GM21515 (cell line): Measurements from ENCODE around the gene CAPNS2.

Experiments used
- ATAC-seq: cut with Tn5 transposase; IDR thresholded peaks from one replicate; pipeline ENCODE4 v1.9.1; 2021; ENCODE audit not compliant: unreplicated experiment

CAPNS2 gene

DNA sequence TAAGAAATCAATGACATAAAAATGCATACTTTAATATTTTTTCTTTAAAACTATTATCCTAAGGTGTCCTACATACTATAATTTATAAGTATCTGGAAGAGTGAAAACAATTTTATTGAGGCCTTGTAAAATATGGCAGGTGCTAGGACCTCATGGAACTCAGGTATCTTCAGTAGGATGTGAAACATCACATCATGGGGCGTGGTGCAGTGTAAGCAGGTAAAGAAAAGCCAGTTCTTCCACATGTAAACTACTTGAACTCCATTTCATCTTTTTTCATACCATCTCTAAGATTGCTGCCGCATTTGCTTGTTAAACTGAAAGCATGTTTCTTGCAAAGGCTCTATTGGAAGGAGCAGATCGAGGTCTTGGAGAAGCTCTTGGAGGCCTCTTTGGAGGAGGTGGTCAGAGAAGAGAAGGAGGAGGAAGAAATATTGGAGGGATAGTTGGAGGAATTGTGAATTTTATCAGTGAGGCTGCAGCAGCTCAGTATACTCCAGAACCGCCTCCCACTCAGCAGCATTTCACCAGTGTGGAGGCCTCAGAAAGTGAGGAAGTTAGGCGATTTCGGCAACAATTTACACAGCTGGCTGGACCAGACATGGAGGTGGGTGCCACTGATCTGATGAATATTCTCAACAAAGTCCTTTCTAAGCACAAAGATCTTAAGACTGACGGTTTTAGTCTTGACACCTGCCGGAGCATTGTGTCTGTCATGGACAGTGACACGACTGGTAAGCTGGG, at the start of gene CAPNS2:
CAPNS2 (plus strand) TSS at position 253 of the 744 bp plus-strand sequence; CDS start at position 326, 73 bp downstream.
- no peak for ATAC-seq

GRCh38 chr16:55521792-55522191, 44.7 kb upstream of the CAPNS2 start:
- ATAC-seq, result no peak

- ATAC-seq, result no peak
Measured at GRCh38 chr16:55526441-55526840, 40.0 kb upstream of the CAPNS2 start.

GRCh38 chr16:55527885-55528284, 38.6 kb upstream of the CAPNS2 start:
- no peak for ATAC-seq

GRCh38 chr16:55529018-55529417, 37.5 kb upstream of the CAPNS2 start:
- no peak for ATAC-seq

DNA sequence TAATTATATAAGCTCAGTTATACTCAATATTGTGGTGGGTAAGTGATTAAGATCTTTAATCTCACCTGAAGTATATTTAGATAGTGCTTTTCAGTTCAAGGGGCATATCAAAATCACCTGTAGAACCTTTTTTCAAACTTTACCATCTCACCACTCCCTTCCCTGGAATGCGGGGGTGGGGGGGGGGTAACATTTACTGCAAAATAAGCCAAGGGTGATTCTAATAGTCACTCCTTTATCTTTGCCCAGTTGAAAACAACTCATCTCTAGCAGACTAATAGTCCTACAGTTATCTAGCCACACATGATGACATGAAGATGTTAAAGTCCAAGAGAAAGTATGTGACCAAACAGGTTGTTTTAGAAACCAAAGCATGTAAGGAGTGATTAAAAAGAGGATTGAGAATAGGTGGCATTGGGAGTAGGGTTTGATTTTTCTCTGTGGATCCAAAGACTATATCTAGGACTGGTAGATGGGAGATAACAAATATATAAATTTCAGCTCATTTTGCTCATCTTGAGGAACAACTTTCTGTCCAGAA, 36.1 kb upstream of the CAPNS2 start:
- ATAC-seq, result no peak

GRCh38 chr16:55532227-55532626, 34.3 kb upstream of the CAPNS2 start:
- ATAC-seq, result no peak

- ATAC-seq, result no peak
Measured at GRCh38 chr16:55534756-55535155, 31.7 kb upstream of the CAPNS2 start.

GRCh38 chr16:55539049-55539448, 27.4 kb upstream of the CAPNS2 start:
- ATAC-seq, result no peak

- ATAC-seq, result no peak
Measured at GRCh38 chr16:55539488-55539887, 27.0 kb upstream of the CAPNS2 start.

DNA sequence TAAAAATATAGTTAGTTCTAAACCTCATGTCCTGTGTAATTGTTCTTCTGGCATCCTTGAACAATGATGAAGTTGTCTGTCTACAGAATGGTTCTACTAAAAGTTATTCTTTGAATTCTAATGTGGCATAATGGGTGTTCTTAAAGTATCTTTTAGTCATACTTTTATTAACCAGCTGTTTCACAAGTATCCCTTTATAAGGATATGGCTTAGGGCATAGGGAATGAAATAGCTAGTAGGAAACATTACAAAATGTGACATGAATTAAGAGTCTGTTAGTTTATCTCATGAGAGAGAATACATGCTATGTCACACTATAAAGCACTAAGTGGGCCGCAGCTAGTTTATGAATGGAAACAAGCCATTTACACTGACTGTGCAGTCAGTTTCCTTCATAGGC, 26.3 kb upstream of the CAPNS2 start:
- no peak for ATAC-seq

GRCh38 chr16:55542459-55543082, 23.9 kb upstream of the CAPNS2 start:
- ATAC-seq, result no peak

- no peak for ATAC-seq
Measured at GRCh38 chr16:55543472-55543871, 23.0 kb upstream of the CAPNS2 start.

- no peak for ATAC-seq
Measured at GRCh38 chr16:55552621-55553020, 13.9 kb upstream of the CAPNS2 start.

DNA sequence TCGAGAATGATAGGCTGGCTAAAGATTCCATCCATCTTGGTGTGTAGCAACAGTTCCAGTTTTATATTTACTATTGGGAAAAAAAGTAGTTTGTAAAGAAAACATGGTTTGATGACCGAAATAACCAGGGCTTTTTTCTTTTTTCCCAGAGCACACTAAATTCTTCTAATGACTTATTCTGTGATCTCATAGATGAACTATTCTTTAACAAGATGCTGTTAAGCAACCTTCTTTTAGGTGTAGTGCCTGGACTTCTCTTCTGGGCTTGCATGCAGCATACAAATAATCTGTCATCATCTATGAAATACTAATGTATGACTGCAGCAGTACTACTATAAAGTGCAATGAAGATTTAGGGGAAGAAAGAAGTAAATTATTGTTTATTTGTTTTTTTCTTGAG, 11.0 kb upstream of the CAPNS2 start:
- no peak for ATAC-seq

- no peak for ATAC-seq
Measured at GRCh38 chr16:55557186-55557585, 9.3 kb upstream of the CAPNS2 start.

GRCh38 chr16:55559233-55559632, 7.3 kb upstream of the CAPNS2 start:
- ATAC-seq, result no peak

GRCh38 chr16:55559933-55560516, 6.5 kb upstream of the CAPNS2 start:
- no peak for ATAC-seq

DNA sequence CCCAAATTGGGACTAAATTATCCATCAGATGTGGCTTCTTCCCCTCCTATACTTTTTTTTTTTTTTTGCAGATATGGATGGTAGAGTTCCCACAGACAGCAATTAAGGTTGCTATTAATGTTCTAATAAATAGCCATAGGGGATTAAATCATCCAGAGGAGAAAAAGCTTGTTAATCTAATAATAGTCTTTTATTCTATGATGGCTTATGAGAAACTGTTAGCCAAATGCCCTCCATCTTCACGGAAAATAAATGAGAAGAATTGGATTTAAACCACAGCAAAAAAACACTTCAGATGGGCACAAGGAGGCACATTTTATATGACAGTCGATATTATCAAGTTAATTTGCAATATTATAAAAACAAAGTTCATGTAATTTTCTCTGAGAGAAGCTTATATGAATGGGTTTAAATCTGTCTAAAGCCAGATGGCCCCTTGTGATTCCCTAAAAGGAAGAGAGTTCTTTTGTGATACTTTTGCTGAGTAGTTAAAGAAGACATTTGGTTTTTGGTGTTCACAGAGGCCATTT, 5.1 kb upstream of the CAPNS2 start:
- ATAC-seq, result no peak

GRCh38 chr16:55562936-55563335, 3.5 kb upstream of the CAPNS2 start:
- ATAC-seq, result no peak

GRCh38 chr16:55563797-55564196, 2.7 kb upstream of the CAPNS2 start:
- ATAC-seq, result no peak

DNA sequence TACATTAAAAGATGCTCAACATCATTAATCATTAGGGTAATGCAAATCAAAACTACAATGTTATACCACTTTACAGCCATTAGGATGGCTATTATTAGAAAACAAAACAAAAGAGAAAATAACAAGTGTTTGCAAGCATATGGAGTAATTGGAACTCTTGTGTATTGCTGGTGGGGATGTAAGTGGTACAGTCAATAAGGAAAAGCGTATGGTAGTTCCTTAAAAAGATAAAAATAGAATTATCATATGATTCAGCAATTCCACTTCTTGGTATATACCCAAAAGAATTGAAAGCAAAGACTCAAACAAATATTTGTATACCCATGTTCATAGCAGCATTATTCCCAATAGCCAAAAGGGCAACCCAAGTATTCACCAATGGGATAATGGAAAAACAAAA, 1.4 kb upstream of the CAPNS2 start:
- ATAC-seq, result no peak
